Left colon (tissue), 2 donors: ENCODE measurements around the gene PRAMEF15. TPM values are rescaled to one million over a fixed set of nuclear protein-coding genes. Genes with fewer than 3 reads are reported as not detected.
A peak's percentile ranks its signal among the peaks of the same experiment; 100 is the strongest.
"Not testable (repeated sequence)": the region's sequence is repeated elsewhere in the genome, so short reads cannot be mapped to it uniquely, and the experiment has no call there.

Source experiments
- ATAC-seq: fragments of 200-7000 bp; cut with Tn5 transposase; one replicate; pipeline ENCODE4 v1.9.1; 2020; ENCODE audit warnings: mild to moderate bottlenecking, moderate library complexity
- DNase-seq, 2 donors: peaks; one replicate each; pipeline ENCODE4 v3.0.0-alpha.2; 2020
- intact Hi-C, 2 donors: fragments of 100-400 bp; cut with DNase I in 1 of 2; cut with micrococcal nuclease in 1 of 2; formaldehyde crosslinking; loops; one replicate each; pipeline versions ENCODE4 v1.11.2 to v1.14.0; 2022; cut with DNase I, micrococcal nuclease
- long read RNA-seq: library from polyadenylated mRNA; unstranded; transcript quantifications from one replicate; pipeline ENCODE4 v2.0.0, GENCODE V29; 2021
- total RNA-seq, 2 donors: library from RNA; stranded (reverse); fragmentation: NEBNext Ultra II Directional; extraction: Animal tissue kit (Norgen Biotek cat#: 25700); gene quantifications; one replicate each; pipeline ENCODE4 v1.2.1, GENCODE V29; 2021
- donor health status: DM: no; HTN: no; CAD: no.
- donor health status: DM: yes; HTN: yes; CAD: no.

The PRAMEF15 gene
- total RNA-seq: not detected
- long read RNA-seq: 0 reads

GRCh38 chr1:13315281-13315680 is at the start of gene PRAMEF15:
TSS of gene PRAMEF15 (plus strand) at chr1:13315581. CDS start at chr1:13318408, 2,827 bp downstream.
- intact Hi-C loops, DNase-seq, ATAC-seq: not testable (repeated sequence)

DNA sequence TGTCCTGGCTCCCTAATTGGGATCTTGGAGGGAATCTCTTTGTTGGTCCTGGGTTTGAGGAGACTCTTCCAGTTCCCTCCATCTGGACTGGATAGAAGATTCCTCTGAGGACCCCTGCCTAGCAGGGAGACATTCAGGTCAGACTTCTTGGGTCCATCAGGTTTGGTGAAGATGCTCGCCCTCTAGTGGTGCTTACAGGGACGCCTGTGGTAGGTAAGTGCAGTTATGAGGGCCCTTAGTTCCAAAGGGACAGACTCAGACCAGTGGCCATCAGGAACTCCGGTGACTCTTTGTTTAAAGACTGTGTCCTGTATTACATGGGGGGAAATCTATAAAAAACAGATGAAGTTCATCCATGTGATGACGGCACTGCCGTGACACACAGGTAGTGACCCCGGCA is 38.4 kb upstream of the PRAMEF15 start:
- DNase-seq, ATAC-seq, intact Hi-C loops: not testable (repeated sequence)

DNA sequence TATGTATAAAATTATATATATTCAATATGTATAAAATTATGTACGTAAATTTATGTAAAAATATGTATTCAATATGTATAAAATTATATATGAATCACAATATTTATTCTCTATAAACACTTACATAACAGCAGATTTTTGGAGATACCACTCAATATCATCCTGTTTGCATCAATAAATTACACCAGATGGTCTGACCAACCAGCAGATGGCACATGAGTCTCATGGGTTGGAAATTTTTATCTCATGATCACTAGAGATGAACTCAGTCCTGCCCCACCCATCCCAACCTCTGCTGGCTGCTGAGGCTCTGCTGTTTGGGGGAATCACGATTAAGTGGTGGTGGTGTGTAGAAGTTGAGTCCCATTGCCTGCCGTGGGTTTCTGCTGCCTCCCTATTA is 35.8 kb upstream of the PRAMEF15 start:
- DNase-seq, intact Hi-C loops, ATAC-seq: not testable (repeated sequence)

- ATAC-seq, DNase-seq, intact Hi-C loops: not testable (repeated sequence)
Observed at GRCh38 chr1:13285037-13285436, 30.3 kb upstream of the PRAMEF15 start, which contains the start of gene PRAMEF8. TSS of gene PRAMEF8 (minus strand) at chr1:13285137. CDS start at chr1:13284091, 1,046 bp downstream.

- intact Hi-C loops, DNase-seq, ATAC-seq: not testable (repeated sequence)
Observed at GRCh38 chr1:13289030-13289429, 26.4 kb upstream of the PRAMEF15 start.

DNA sequence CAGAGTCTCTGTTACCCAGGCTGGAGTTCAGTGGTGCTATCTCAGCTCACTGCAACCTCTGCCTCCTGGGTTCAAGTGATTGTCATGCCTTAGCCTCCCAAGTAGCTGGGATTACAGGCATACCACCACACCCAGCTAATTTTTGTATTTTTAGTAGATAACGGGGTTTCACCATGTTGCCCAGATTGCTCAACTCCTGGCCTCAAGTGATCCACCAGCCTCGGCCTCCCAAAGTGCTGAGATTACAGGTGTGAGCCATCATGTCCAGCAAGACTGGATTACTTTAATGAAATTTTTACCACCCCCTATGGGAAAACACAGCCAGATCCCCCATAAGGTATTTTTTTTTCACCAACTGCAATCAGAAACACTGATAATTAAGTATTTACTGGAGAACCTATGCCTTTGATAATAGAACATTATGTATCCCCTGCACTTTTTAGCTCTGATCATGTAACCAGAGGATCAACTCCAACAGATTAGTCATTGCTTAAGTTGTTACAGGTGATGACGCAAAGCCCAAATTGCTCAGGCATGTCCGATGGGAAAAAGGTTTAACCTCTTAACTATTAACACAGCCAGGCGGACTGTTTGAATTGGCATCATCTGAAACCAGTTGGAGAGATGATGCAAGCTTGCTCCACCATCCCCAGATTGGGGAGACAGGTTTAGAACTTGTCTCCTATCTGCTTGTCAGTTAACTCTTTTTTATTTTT is 18.0 kb upstream of the PRAMEF15 start:
- DNase-seq, ATAC-seq, intact Hi-C loops: not testable (repeated sequence)

DNA sequence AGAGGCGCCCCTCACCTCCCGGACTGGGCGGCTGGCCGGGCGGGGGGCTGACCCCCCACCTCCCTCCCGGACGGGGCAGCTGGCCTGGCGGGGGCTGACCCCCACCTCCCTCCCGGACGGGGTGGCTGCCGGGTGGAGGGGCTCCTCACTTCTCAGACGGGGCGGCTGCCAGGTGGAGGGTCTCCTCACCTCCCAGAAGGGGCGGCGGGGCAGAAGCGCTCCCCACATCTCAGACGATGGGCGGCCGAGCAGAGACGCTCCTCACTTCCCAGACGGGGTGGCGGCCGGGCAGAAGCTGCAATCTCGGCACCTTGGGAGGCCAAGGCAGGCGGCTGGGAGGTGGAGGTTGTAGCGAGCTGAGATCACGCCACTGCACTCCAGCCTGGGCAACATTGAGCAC is 16.7 kb upstream of the PRAMEF15 start:
- DNase-seq, ATAC-seq, intact Hi-C loops: not testable (repeated sequence)

DNA sequence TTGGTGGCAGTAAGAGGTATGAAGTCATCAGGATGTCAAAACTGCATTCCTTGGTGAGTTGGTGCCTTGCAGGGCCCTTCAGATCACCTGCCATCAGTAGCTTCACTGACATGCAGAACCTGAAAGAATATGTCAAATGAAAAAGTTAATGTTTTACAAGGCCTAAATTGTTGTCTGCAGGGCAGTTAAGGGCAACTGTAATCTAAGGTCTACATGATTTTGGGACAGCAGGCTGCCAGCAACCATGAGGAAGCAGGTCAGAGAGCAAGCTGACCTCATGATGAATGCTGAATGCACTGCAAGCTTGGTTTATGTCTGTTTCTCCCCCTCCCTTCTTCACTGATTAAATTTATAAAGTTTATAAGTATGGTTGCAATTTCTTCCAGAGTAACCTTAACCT is 13.2 kb upstream of the PRAMEF15 start:
- DNase-seq, intact Hi-C loops, ATAC-seq: not testable (repeated sequence)

- ATAC-seq, DNase-seq, intact Hi-C loops: not testable (repeated sequence)
Observed at GRCh38 chr1:13303239-13303638, 12.1 kb upstream of the PRAMEF15 start, which contains the start of gene PRAMEF33. TSS of gene PRAMEF33 (plus strand) at chr1:13303539. CDS start at chr1:13305955, 2,416 bp downstream.

DNA sequence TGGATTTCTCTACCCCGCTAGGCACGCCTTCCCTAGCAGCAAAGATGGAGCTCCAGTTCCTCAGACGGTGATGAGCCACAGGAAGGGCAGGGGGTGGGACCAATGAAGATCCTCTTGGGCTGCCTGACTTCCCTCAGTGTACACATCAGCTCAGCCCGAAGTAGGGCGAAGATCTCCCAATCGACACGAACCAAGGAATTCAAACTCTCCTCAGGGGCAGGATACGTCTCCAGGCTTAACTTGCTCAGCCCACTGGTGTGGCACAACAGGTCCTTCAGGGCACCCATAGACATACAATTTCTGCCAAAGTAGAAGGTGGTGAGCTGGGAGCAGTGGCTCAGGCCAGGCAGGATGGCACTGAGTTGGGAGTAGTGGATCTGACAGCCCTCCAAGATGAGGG is 27.1 kb downstream of the PRAMEF15 start:
- ATAC-seq, DNase-seq, intact Hi-C loops: not testable (repeated sequence)

GRCh38 chr1:13347034-13347433 is 31.7 kb downstream of the PRAMEF15 start, which contains the start of gene PRAMEF14:
TSS of gene PRAMEF14 (minus strand) at chr1:13347134. CDS start at chr1:13345314, 1,820 bp downstream.
- DNase-seq, intact Hi-C loops, ATAC-seq: not testable (repeated sequence)

DNA sequence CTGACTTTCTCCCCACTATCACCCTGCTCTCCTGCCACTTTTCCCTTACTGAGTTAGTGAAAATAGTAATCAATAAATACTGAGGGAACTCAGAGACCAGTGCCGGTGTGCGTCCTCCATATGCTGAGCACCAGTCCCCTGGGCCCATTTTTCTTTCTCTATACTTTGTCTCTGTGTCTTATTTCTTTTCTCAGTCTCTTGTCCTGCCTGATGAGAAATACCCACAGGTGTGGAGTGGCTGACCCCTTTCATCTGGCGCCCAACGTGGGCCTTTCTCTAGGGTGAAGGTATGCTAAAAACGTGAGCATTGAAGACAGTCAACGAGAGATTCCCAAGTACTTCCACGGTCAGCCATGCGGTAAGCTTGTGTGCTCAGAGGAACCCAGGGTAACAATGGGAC is 38.1 kb downstream of the PRAMEF15 start:
- intact Hi-C loops, ATAC-seq: not testable (repeated sequence)
- DNase-seq: peak in 1 of 2 donors; percentile 5

DNA sequence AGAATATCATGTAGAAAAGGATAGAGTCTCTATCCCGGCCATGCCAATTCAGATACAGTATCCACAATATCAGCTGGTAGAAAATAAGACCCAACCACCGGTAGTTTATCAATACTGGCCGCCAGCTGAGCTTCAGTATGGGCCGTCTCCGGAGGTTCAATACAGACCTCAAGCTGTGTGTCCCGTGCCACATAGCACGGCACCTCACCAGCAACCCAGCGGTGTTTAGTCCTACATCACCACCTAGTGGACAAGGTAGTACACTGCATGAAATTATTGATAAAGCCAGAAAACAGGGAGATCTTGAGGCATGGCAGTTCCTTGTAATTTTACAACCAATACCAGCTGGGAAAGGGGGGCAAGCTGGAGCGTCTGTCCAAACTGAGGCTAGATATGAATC is 39.1 kb downstream of the PRAMEF15 start:
- DNase-seq, ATAC-seq, intact Hi-C loops: not testable (repeated sequence)

DNA sequence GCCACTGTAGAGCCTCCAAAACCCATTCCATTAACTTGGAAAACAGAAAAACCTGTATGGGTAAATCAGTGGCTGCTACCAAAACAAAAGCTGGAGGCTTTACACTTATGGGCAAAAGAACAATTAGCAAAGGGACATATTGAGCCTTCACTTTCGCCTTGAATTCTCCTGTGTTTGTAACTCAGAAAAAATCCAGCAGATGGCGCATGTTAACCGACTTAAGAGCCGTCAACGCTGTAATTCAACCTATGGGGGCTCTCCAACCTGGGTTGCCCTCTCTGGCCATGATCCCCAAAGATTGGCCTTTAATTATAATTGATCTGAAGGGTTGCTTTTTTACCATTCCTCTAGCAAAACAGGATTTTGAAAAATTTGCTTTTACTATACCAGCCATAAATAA is 41.4 kb downstream of the PRAMEF15 start:
- peak in 1 of 2 donors; percentile 6 for DNase-seq
- ATAC-seq, intact Hi-C loops: not testable (repeated sequence)

DNA sequence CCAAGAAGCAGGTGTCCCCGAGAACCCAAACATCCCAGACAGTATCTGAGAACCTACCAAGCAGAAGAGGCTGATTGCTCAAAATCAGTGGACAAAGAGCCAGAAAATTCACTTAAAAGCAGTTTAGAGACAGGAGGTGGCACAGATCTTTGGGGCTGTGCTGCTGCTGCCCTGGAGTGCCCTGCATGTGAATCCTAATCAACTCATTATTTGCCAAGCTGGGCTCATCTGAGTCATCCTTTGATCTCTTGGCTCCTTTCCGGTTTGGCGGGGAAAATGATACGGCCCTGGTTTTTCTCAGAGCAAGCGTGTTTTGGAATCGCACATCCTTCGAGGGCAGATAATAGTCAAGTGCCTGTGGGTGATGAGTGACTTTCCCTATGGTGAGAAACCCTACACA is 47.0 kb downstream of the PRAMEF15 start:
- DNase-seq, ATAC-seq, intact Hi-C loops: not testable (repeated sequence)

- intact Hi-C loops, DNase-seq, ATAC-seq: not testable (repeated sequence)
Observed at GRCh38 chr1:13364928-13365327, 49.5 kb downstream of the PRAMEF15 start.

DNA sequence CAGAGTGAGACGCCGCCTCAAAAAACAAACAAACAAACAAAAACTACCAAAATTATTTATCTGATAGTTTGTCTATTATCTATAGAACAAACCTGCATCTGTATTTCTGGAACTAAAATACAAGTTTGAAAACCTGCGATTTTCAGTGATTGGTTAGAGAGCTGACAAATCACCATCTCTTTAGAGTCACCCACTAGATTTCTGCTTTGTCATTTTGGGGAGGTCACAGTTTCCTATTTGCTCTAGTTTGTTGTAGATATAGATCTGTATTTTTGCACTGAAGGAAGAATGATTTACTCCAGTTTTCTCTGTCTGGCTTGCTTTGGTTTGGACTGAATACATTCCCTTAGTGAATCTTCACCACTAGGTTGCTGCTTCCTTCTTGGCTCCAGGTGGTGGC is 51.2 kb downstream of the PRAMEF15 start:
- intact Hi-C loops, DNase-seq, ATAC-seq: not testable (repeated sequence)

DNA sequence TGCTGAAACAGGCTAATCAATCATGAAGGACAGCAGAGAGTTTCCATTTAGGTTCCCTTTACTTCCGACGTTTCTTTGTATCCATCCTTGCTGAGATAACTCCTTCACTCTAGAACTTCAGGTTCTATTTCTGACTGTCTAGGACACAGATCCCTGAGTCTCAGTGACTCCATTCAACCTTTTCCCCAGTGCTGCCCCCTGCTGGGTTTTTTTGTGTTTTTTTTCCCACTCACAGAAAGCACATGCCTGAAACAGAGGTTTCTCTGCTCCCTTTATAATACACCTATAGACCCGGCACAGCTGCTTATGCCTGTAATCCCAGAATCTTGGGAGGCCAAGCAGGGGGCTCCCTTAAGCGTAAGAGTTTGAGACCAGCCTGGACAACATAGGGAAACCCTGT is 53.2 kb downstream of the PRAMEF15 start:
- ATAC-seq, intact Hi-C loops: not testable (repeated sequence)
- peak in 1 of 2 donors; percentile 5 for DNase-seq
